ENCODE measurements around the gene PGAM1. TPM values are rescaled to one million over a fixed set of nuclear protein-coding genes. Genes with fewer than 3 reads are reported as not detected.

PGAM1 gene
- polyA plus RNA-seq, 3 donors = 276 to 749 (median 498) TPM

GRCh38 chr10:97482381-97482780, 56.4 kb downstream of the PGAM1 start:
- no peaks in the 10 kb centered on the region for H3K27me3 ChIP-seq (ENCODE audit: control insufficient read depth in 2 of 2, insufficient read depth in 2 of 2, low read length in 2 of 2)
- H3K36me3 ChIP-seq (replicated peaks in 1 of 2; ENCODE audit: control insufficient read depth in 1 of 2, insufficient read depth in 2 of 2, low read length in 2 of 2) = peaks cover 48 to 78% of the 10 kb centered on the region in 2 donors
- H3K27ac ChIP-seq (ENCODE audit: low read depth in 1 of 2, low read length in 2 of 2) = no peak overlapping the region
- H3K4me3 Mint-ChIP-seq = no peak overlapping the region
- no peak for DNase-seq
- H3K4me2 ChIP-seq (replicated peaks; ENCODE audit: extremely low read depth, low read length, poor library complexity, severe bottlenecking) = no peak overlapping the region
- TF ChIP-seq, protein P1, sequence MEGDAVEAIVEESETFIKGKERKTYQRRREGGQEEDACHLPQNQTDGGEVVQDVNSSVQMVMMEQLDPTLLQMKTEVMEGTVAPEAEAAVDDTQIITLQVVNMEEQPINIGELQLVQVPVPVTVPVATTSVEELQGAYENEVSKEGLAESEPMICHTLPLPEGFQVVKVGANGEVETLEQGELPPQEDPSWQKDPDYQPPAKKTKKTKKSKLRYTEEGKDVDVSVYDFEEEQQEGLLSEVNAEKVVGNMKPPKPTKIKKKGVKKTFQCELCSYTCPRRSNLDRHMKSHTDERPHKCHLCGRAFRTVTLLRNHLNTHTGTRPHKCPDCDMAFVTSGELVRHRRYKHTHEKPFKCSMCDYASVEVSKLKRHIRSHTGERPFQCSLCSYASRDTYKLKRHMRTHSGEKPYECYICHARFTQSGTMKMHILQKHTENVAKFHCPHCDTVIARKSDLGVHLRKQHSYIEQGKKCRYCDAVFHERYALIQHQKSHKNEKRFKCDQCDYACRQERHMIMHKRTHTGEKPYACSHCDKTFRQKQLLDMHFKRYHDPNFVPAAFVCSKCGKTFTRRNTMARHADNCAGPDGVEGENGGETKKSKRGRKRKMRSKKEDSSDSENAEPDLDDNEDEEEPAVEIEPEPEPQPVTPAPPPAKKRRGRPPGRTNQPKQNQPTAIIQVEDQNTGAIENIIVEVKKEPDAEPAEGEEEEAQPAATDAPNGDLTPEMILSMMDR (IDR thresholded peaks at IDR 0.05) = no peak
- no peak overlapping the region for H3K9ac ChIP-seq (ENCODE audit: insufficient read depth, low read length, poor library complexity, severe bottlenecking)
- peaks cover 0 to 2% (median 0%) of the 10 kb centered on the region in 3 donors for H3K27me3 Mint-ChIP-seq (ENCODE audit: low read depth in 3 of 3)
- intact Hi-C loops (cut with micrococcal nuclease) = no loop called here
- peaks cover 3% of the 10 kb centered on the region for H3K4me1 Mint-ChIP-seq
- no peaks in the 10 kb centered on the region for H3K4me1 ChIP-seq (ENCODE audit: control insufficient read depth in 1 of 2, insufficient read depth in 2 of 2, low read length in 2 of 2)
- peaks cover 29% of the 10 kb centered on the region for H3K79me2 ChIP-seq (ENCODE audit: insufficient read depth, low read length)
- peaks cover 53 to 72% of the 10 kb centered on the region in 2 donors for H3K36me3 Mint-ChIP-seq
- peak overlapping the region in 1 of 7 donors; percentile 30 for H3K27ac Mint-ChIP-seq
- 100% methylated on average over 1 of the region's 1 CpG for WGBS (ENCODE audit: insufficient coverage)
- H4K20me1 ChIP-seq (ENCODE audit: insufficient read depth, low read length) = peaks cover 24% of the 10 kb centered on the region
- no peak overlapping the region for H3K4me3 ChIP-seq (replicated peaks in 1 of 3; ENCODE audit: low read depth in 2 of 3, low read length in 3 of 3)
- no peaks in the 10 kb centered on the region for H3K9me3 ChIP-seq (replicated peaks in 1 of 2; ENCODE audit: control insufficient read depth in 1 of 2, insufficient read depth in 1 of 2, low read length in 2 of 2)
- no peak overlapping the region for H2AFZ ChIP-seq (ENCODE audit: insufficient read depth, low read depth, low read length, poor library complexity, severe bottlenecking)
- no peaks in the 10 kb centered on the region for H3K9me3 Mint-ChIP-seq

Small RNA genes lying within 50 kb of the gene (small RNA-seq; reads per million reads assigned to genes)
- not detected for gene RF00019 (ENCODE audit: insufficient read length, low read depth)

Other genes with a start within 250 kb of the PGAM1 start
- under 1 TPM; 0.05 to 0.81 (median 0.16) TPM for gene SLIT1, start 240.2 kb upstream of the PGAM1 start, polyA plus RNA-seq
- 10 to 100 TPM in 2 of 3 donors, 1 to 10 TPM in 1; 8.3 to 10.6 (median 10.2) TPM for gene ARHGAP19, start 133.6 kb upstream of the PGAM1 start, polyA plus RNA-seq
- 10 to 100 TPM; 17.0 to 34.4 (median 31.2) TPM for gene FRAT1, start 106.9 kb upstream of the PGAM1 start, polyA plus RNA-seq
- 10 to 100 TPM; 29.4 to 62.4 (median 37.9) TPM for gene FRAT2, start 91.5 kb upstream of the PGAM1 start, polyA plus RNA-seq
- 10 to 100 TPM; 31.0 to 98.7 (median 44.3) TPM for gene RRP12, start 24.9 kb upstream of the PGAM1 start, polyA plus RNA-seq
- gene EXOSC1, start 19.8 kb downstream of the PGAM1 start, polyA plus RNA-seq = 10 to 100 TPM; 34.7 to 60.6 (median 55.8) TPM
- gene ZDHHC16, start 20.0 kb downstream of the PGAM1 start, polyA plus RNA-seq = 10 to 100 TPM; 16.3 to 26.4 (median 24.1) TPM
- gene MMS19, start 72.2 kb downstream of the PGAM1 start, polyA plus RNA-seq = 10 to 100 TPM; 23.2 to 74.5 (median 29.2) TPM
- gene UBTD1, start 72.7 kb downstream of the PGAM1 start, polyA plus RNA-seq = 10 to 100 TPM; 17.2 to 20.0 (median 19.0) TPM
- not detected for gene ANKRD2, start 146.6 kb downstream of the PGAM1 start, polyA plus RNA-seq
- not detected for gene HOGA1, start 158.2 kb downstream of the PGAM1 start, polyA plus RNA-seq
- gene C10orf62, start 163.5 kb downstream of the PGAM1 start, polyA plus RNA-seq = not detected
- not detected for gene MORN4, start 207.3 kb downstream of the PGAM1 start, polyA plus RNA-seq
- gene PI4K2A, start 214.5 kb downstream of the PGAM1 start, polyA plus RNA-seq = 10 to 100 TPM in 1 of 3 donors, 1 to 10 TPM in 2; 5.8 to 16.4 (median 6.7) TPM